Transverse colon (tissue), 4 donors: ENCODE measurements around the gene PRKAR1A. TPM values are rescaled to one million over a fixed set of nuclear protein-coding genes. Genes with fewer than 3 reads are reported as not detected.
A peak's percentile ranks its signal among the peaks of the same experiment; 100 is the strongest.
"Not testable (repeated sequence)": the region's sequence is repeated elsewhere in the genome, so short reads cannot be mapped to it uniquely, and the experiment has no call there.

ENCODE experiments used
- DNase-seq: peaks from one replicate; pipeline ENCODE4 v3.0.0-alpha.2; 2019
- H3K27ac ChIP-seq, 4 donors: fragments of 200-600 bp; sonication (generic); 2 replicates each; pipeline ENCODE4 v1.5.1; 2016 to 2018; ENCODE audit warnings: inconsistent platforms in 4 of 4
- H3K27me3 ChIP-seq: fragments of 200-600 bp; sonication (generic); 2 replicates; pipeline ENCODE4 v1.5.1; 2017; ENCODE audit warnings: inconsistent platforms
- H3K36me3 ChIP-seq, 4 donors: fragments of 200-600 bp; sonication (generic); 2 replicates each; pipeline ENCODE4 v1.5.1; 2017 to 2019; ENCODE audit warnings: inconsistent platforms in 4 of 4
- H3K4me1 ChIP-seq, 4 donors: fragments of 200-600 bp; sonication (generic); 2 replicates each; pipeline ENCODE4 v1.5.1; 2017 to 2020; ENCODE audit warnings: inconsistent platforms in 4 of 4
- H3K4me3 ChIP-seq, 4 donors: fragments of 200-600 bp; sonication (generic); 1 replicate in 1 of 4; 2 replicates in 3 of 4; pipeline versions ENCODE4 v1.5.1 to v1.6.1; 2017 to 2019; ENCODE audit warnings: inconsistent platforms in 4 of 4
- H3K9me3 ChIP-seq, 2 donors: fragments of 200-600 bp; sonication (generic); 2 replicates each; pipeline ENCODE4 v1.5.1; 2017 to 2019; ENCODE audit warnings: inconsistent platforms in 2 of 2
- EP300 ChIP-seq: sonication (generic); formaldehyde crosslinking; IDR thresholded peaks from one replicate; pipeline ENCODE4 v1.6.1; 2017; ENCODE audit warnings: antibody characterized with exemption, low read depth
- POLR2A ChIP-seq: fragments of 450-650 bp; IDR thresholded peaks from one replicate; pipeline ENCODE4 v1.6.1; 2016; ENCODE audit warnings: antibody characterized with exemption, mild to moderate bottlenecking, moderate library complexity
- POLR2AphosphoS5 ChIP-seq, 3 donors: sonication (generic); formaldehyde crosslinking; IDR thresholded peaks; one replicate each; pipeline ENCODE4 v1.6.1; 2016; ENCODE audit warnings: antibody characterized with exemption in 3 of 3
- WGBS, 2 donors: methylation state at CpG; one replicate each; pipeline ENCODE4 v1.1.5; 2018; ENCODE audit warnings: low coverage in 1 of 2; 5-methylcytosine and 5-hydroxymethylcytosine counted together
- in situ Hi-C, 4 donors: fragments of 200-750 bp; cut with MboI; loops; one replicate each; pipeline versions ENCODE4 v1.15.0 to v1.15.1; 2017; ENCODE audit warnings: low sequenced_read_pairs in 3 of 4, low pct_ligation_motif_present in 1 of 4, low pct_unique_long_range_greater_than_20kb in 1 of 4
- intact Hi-C: fragments of 100-400 bp; cut with DNase I; formaldehyde crosslinking; loops from one replicate; pipeline ENCODE4 v1.15.1; 2023; ENCODE audit warnings: low total_unique reads
- total RNA-seq, 4 donors: library from RNA; depleted of rRNA; stranded (reverse); fragments of >200 nt; gene quantifications; one replicate each; pipeline ENCODE4 v1.1.0, GENCODE V29; 2016
- TF ChIP-seq, protein P1 (sequence below), 5 experiments: fragments of 200-600 bp in 3 of 5; fragments of 450-650 bp in 2 of 5; sonication (generic) in 3 of 5; IDR thresholded peaks; 1 replicate in 2 of 5; 2 replicates in 3 of 5; pipeline ENCODE4 v1.5.1; 2016 to 2017; ENCODE audit warnings: antibody characterized with exemption in 5 of 5, inconsistent platforms in 3 of 5, mild to moderate bottlenecking in 2 of 5, moderate library complexity in 1 of 5

Gene PRKAR1A
- total RNA-seq, 4 donors from 2014 or later: 93.9 to 223 (median 160) TPM

- in situ Hi-C loops: no loop called here
- Histone ChIP-seq H3K27ac (no peak overlapping the region), H3K36me3 (no peaks in the 10 kb centered on the region), H3K4me3 (no peak overlapping the region), H3K27me3 (no peaks in the 10 kb centered on the region), H3K4me1 (peaks cover 4 to 27% (median 11%) of the 10 kb centered on the region in 4 donors), H3K9me3 (no peaks in the 10 kb centered on the region)
- intact Hi-C loops: no loop called here
- no peak for TF ChIP-seq EP300
- TF ChIP-seq, protein P1, sequence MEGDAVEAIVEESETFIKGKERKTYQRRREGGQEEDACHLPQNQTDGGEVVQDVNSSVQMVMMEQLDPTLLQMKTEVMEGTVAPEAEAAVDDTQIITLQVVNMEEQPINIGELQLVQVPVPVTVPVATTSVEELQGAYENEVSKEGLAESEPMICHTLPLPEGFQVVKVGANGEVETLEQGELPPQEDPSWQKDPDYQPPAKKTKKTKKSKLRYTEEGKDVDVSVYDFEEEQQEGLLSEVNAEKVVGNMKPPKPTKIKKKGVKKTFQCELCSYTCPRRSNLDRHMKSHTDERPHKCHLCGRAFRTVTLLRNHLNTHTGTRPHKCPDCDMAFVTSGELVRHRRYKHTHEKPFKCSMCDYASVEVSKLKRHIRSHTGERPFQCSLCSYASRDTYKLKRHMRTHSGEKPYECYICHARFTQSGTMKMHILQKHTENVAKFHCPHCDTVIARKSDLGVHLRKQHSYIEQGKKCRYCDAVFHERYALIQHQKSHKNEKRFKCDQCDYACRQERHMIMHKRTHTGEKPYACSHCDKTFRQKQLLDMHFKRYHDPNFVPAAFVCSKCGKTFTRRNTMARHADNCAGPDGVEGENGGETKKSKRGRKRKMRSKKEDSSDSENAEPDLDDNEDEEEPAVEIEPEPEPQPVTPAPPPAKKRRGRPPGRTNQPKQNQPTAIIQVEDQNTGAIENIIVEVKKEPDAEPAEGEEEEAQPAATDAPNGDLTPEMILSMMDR (IDR thresholded peaks at IDR 0.05): no peak
- WGBS, 2 donors: 75% methylated on average over 4 of the region's 4 CpGs; no CpG with 5 or more reads in 1 of the 2 donors
- no peak for DNase-seq
Observed at GRCh38 chr17:68489919-68490318, 22.3 kb upstream of the PRKAR1A start.

- Histone ChIP-seq H3K27ac (peak overlapping the region; percentile 15 to 74 (median 58)), H3K9me3 (no peaks in the 10 kb centered on the region), H3K4me3 (peak overlapping the region in 1 of 4 donors; percentile 7), H3K27me3 (no peaks in the 10 kb centered on the region), H3K4me1 (peaks cover 4 to 27% (median 11%) of the 10 kb centered on the region in 4 donors), H3K36me3 (no peaks in the 10 kb centered on the region)
- TF ChIP-seq POLR2AphosphoS5 (IDR thresholded peaks at IDR 0.05): no peak
- intact Hi-C loops (no loop called here), in situ Hi-C loops (no loop called here)
- 26 to 44% methylated on average over 3 to 12 of the region's 12 CpGs for WGBS, 2 donors
- DNase-seq: peak; percentile 45
Observed at GRCh38 chr17:68491381-68492231, 20.6 kb upstream of the PRKAR1A start.

DNA sequence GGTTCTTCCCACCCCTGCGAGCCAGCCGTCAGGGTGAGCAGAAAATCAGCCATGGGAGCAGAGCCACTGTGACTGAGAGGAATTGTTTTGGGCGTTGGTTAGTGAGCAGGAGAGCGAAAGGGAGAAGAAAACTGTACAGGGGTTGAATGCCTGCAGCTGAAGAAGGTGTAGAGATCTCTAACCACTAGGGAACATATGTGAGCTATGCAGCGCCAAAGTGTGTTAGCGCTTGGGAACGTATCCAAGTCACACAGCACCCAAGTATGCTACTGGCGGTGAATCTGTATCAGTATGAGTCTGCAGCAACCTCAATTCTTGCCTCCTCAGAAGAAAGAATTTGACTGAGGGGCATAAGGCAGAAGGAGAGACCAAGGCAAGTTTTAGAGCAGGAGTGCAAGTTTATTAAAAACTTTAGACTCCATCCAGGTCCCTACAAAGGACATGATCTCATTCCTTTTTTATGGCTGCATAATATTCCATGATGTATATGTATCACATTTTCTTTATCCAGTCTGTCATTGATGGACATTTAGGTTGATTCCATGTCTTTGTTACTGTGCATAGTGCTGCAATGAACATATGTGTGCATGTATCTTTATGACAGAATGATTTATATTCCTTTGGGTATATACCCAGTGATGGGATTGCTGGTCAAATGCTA is 19.7 kb upstream of the PRKAR1A start:
- H3K9me3 ChIP-seq, DNase-seq, H3K36me3 ChIP-seq, intact Hi-C loops, in situ Hi-C loops, H3K27me3 ChIP-seq: not testable (repeated sequence)
- Histone ChIP-seq H3K27ac (peak overlapping the region; percentile 15 to 74 (median 58)), H3K4me1 (peaks cover 4 to 32% (median 11%) of the 10 kb centered on the region in 4 donors), H3K4me3 (peak overlapping the region in 1 of 4 donors; percentile 7)
- WGBS, 2 donors: 68 to 76% methylated on average over 4 to 8 of the region's 8 CpGs

DNA sequence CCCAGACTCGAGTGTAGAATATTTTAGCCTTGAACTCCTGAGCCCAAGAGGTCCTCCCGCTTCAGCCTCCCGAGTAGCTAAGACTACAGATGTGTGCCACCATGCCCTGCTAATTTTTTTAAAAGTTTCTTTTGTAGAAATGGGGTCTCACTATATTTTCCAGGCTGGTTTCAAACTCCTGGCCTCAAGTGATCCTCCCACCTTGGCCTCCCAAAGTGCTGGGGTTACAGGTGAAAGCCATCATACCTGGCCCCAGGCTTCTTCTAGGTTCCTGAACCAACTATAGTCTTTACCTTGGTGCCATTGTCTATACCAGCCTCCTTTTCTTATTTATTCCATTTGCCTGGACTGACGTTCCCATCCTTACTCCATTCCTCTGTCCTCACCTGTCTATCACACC is 17.1 kb upstream of the PRKAR1A start:
- no peak for DNase-seq
- TF ChIP-seq POLR2AphosphoS5 (IDR thresholded peaks at IDR 0.05): no peak
- TF ChIP-seq POLR2A: no peak
- TF ChIP-seq, protein P1 (IDR thresholded peaks at IDR 0.05): no peak
- no peak for TF ChIP-seq EP300
- intact Hi-C loops (no loop called here), in situ Hi-C loops (no loop called here)
- Histone ChIP-seq H3K4me1 (peaks cover 4 to 46% (median 18%) of the 10 kb centered on the region in 4 donors), H3K36me3 (no peaks in the 10 kb centered on the region), H3K27ac (no peak overlapping the region), H3K4me3 (no peak overlapping the region), H3K27me3 (no peaks in the 10 kb centered on the region), H3K9me3 (no peaks in the 10 kb centered on the region)
- whole genome bisulfite sequencing, 2 donors: 90 to 94% methylated on average over 4 of the region's 4 CpGs

GRCh38 chr17:68497885-68498319 is 14.3 kb upstream of the PRKAR1A start:
- H3K27me3 ChIP-seq: no peaks in the 10 kb centered on the region
- in situ Hi-C loops: no loop called here
- no peak overlapping the region for H3K4me3 ChIP-seq
- peak overlapping the region; percentile 57 to 83 (median 72) for H3K27ac ChIP-seq
- WGBS, 2 donors: 0 to 8% methylated on average over 3 of the region's 3 CpGs
- H3K36me3 ChIP-seq: no peaks in the 10 kb centered on the region
- DNase-seq: peak; percentile 68
- peaks cover 4 to 26% (median 7%) of the 10 kb centered on the region in 4 donors for H3K4me1 ChIP-seq
- TF ChIP-seq POLR2A (no peak), POLR2AphosphoS5 (IDR thresholded peaks at IDR 0.05) (no peak), EP300 (no peak)
- TF ChIP-seq, protein P1 (IDR thresholded peaks at IDR 0.05): no peak
- H3K9me3 ChIP-seq: no peaks in the 10 kb centered on the region
- intact Hi-C loops: no loop called here
